A549 (cell line): ENCODE data around the gene MYO1D.
A peak's percentile ranks its signal among the peaks of the same experiment; 100 is the strongest.

Experiments used
- CBX2 ChIP-seq: fragments of 200-600 bp; sonication (generic); IDR thresholded peaks from 2 replicates; pipeline ENCODE4 v1.6.1; 2016; ENCODE audit warnings: low read depth, mild to moderate bottlenecking, borderline replicate concordance
- CBX8 ChIP-seq: fragments of 200-600 bp; sonication (generic); IDR thresholded peaks from 2 replicates; pipeline ENCODE4 v1.6.1; 2016
- CEBPB ChIP-seq, 2 experiments: fragments of >200 bp in 1 of 2; sonication (Bioruptor Twin) in 1 of 2; formaldehyde crosslinking in 1 of 2; IDR thresholded peaks; 2 replicates each; pipeline ENCODE4 v1.6.1; 2012 to 2016
- EHMT2 ChIP-seq: fragments of 200-600 bp; sonication (generic); IDR thresholded peaks from 2 replicates; pipeline ENCODE4 v1.6.1; 2016; ENCODE audit warnings: antibody characterized with exemption, low read depth, mild to moderate bottlenecking, moderate library complexity
- EP300 ChIP-seq, 2 experiments: fragments of >200 bp; sonication (Bioruptor Twin); formaldehyde crosslinking; IDR thresholded peaks; 2 replicates in 1 of 2; 3 replicates in 1 of 2; pipeline ENCODE4 v1.6.1; 2016 to 2017
- FOSL2 ChIP-seq, 2 experiments: fragments of 450-650 bp in 1 of 2; fragments of >200 bp in 1 of 2; sonication (Bioruptor Twin) in 1 of 2; formaldehyde crosslinking; IDR thresholded peaks; 2 replicates each; pipeline versions ENCODE4 v1.5.0 to v1.6.1; 2016 to 2020; ENCODE audit warnings: mild to moderate bottlenecking in 1 of 2, moderate library complexity in 1 of 2
- NR3C1 ChIP-seq: fragments of >200 bp; sonication (Bioruptor Twin); formaldehyde crosslinking; IDR thresholded peaks from 3 replicates; pipeline ENCODE4 v1.6.1; 2017
- POLR2A ChIP-seq: IDR thresholded peaks from 2 replicates; pipeline ENCODE4 v1.6.1; 2012; ENCODE audit warnings: mild to moderate bottlenecking, low read length
- RNF2 ChIP-seq: fragments of 200-600 bp; sonication (generic); IDR thresholded peaks from 2 replicates; pipeline ENCODE4 v1.6.1; 2016; ENCODE audit warnings: low read depth, mild to moderate bottlenecking, antibody characterized with exemption, moderate library complexity, borderline replicate concordance
- TF ChIP-seq, protein P1 (sequence below): fragments of >200 bp; sonication (Bioruptor Twin); formaldehyde crosslinking; IDR thresholded peaks from 3 replicates; pipeline ENCODE4 v1.5.1; 2016
- TF ChIP-seq, protein P2 (sequence below): IDR thresholded peaks from 2 replicates; pipeline ENCODE4 v1.6.1; 2012
- TF ChIP-seq, protein P3 (sequence below): IDR thresholded peaks from 2 replicates; pipeline ENCODE4 v1.6.1; 2012
- TF ChIP-seq, protein P4 (sequence below): fragments of 200-600 bp; sonication (generic); IDR thresholded peaks from 2 replicates; pipeline ENCODE4 v1.6.1; 2016; ENCODE audit warnings: antibody characterized with exemption, mild to moderate bottlenecking, moderate library complexity

DNA sequence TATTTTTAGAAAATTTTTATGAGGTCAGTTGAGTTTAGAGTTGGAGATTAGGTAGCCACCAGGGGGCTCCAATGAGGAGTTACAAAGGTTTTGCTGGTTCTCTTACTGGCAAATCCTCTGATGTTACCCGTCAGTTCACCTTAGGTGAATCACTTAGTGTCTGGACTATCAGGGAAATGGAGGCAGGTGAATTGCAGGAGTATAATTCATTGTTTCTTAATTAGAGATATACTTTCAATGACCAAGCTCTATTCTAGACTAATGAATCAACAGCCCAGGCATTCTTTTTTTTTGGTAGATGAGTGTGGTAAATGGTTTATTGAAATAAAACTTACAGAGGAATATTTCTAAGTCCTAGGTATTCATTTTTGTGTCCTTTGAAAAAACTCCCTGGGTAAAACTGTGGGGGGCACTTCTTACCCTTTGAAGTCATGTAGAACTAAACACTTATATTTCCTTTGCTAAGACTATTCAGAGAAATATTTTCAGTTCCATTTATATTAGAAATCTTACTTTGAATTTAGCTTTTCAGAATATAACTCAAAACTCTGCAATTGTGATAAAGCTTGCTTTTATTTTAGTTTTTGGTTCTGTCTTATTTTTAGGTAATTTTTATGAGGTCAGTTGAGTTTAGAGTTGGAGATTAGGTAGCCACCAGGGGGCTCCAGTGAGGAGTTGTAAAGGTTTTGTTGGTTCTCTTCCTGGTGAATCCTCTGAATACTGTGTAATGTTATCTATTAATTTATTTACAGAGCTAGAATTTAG lies 414.9 kb downstream of the MYO1D start:
- TF ChIP-seq, protein P1, sequence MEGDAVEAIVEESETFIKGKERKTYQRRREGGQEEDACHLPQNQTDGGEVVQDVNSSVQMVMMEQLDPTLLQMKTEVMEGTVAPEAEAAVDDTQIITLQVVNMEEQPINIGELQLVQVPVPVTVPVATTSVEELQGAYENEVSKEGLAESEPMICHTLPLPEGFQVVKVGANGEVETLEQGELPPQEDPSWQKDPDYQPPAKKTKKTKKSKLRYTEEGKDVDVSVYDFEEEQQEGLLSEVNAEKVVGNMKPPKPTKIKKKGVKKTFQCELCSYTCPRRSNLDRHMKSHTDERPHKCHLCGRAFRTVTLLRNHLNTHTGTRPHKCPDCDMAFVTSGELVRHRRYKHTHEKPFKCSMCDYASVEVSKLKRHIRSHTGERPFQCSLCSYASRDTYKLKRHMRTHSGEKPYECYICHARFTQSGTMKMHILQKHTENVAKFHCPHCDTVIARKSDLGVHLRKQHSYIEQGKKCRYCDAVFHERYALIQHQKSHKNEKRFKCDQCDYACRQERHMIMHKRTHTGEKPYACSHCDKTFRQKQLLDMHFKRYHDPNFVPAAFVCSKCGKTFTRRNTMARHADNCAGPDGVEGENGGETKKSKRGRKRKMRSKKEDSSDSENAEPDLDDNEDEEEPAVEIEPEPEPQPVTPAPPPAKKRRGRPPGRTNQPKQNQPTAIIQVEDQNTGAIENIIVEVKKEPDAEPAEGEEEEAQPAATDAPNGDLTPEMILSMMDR, result peak; percentile 58
- no peak for TF ChIP-seq EHMT2
- no peak; a peak in 1 of 4 replicates for TF ChIP-seq CEBPB (IDR thresholded peaks at IDR 0.05)
- no peak for TF ChIP-seq CBX2
- no peak for TF ChIP-seq EP300 (IDR thresholded peaks at IDR 0.05)
- TF ChIP-seq CBX8, result no peak
- TF ChIP-seq, protein P2, sequence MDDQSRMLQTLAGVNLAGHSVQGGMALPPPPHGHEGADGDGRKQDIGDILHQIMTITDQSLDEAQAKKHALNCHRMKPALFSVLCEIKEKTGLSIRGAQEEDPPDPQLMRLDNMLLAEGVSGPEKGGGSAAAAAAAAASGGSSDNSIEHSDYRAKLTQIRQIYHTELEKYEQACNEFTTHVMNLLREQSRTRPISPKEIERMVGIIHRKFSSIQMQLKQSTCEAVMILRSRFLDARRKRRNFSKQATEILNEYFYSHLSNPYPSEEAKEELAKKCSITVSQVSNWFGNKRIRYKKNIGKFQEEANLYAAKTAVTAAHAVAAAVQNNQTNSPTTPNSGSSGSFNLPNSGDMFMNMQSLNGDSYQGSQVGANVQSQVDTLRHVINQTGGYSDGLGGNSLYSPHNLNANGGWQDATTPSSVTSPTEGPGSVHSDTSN, result no peak
- TF ChIP-seq FOSL2 (IDR thresholded peaks at IDR 0.05), result no peak
- TF ChIP-seq FOSL2 (CRISPR knock-in tag; IDR thresholded peaks at IDR 0.05), result peak; percentile 18; the same call in 1 of the 2 replicates
- no peak for TF ChIP-seq NR3C1
- TF ChIP-seq, protein P3, sequence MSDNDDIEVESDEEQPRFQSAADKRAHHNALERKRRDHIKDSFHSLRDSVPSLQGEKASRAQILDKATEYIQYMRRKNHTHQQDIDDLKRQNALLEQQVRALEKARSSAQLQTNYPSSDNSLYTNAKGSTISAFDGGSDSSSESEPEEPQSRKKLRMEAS, result no peak
- TF ChIP-seq POLR2A, result no peak
- TF ChIP-seq RNF2, result no peak
- TF ChIP-seq, protein P4, sequence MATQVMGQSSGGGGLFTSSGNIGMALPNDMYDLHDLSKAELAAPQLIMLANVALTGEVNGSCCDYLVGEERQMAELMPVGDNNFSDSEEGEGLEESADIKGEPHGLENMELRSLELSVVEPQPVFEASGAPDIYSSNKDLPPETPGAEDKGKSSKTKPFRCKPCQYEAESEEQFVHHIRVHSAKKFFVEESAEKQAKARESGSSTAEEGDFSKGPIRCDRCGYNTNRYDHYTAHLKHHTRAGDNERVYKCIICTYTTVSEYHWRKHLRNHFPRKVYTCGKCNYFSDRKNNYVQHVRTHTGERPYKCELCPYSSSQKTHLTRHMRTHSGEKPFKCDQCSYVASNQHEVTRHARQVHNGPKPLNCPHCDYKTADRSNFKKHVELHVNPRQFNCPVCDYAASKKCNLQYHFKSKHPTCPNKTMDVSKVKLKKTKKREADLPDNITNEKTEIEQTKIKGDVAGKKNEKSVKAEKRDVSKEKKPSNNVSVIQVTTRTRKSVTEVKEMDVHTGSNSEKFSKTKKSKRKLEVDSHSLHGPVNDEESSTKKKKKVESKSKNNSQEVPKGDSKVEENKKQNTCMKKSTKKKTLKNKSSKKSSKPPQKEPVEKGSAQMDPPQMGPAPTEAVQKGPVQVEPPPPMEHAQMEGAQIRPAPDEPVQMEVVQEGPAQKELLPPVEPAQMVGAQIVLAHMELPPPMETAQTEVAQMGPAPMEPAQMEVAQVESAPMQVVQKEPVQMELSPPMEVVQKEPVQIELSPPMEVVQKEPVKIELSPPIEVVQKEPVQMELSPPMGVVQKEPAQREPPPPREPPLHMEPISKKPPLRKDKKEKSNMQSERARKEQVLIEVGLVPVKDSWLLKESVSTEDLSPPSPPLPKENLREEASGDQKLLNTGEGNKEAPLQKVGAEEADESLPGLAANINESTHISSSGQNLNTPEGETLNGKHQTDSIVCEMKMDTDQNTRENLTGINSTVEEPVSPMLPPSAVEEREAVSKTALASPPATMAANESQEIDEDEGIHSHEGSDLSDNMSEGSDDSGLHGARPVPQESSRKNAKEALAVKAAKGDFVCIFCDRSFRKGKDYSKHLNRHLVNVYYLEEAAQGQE, result no peak
